Fibroblast of lung (primary cell): ENCODE data around the gene RMC1.

Source experiments
- EZH2 ChIP-seq: IDR thresholded peaks from 2 replicates; pipeline ENCODE4 v1.5.1; 2012; ENCODE audit warnings: low read length, control low read depth, mild to moderate bottlenecking; ENCODE audit errors: missing control alignments
- TF ChIP-seq, protein P1 (sequence below), 2 donors: IDR thresholded peaks in 1 of 2; conservative IDR thresholded peaks in 1 of 2; 1 replicate in 1 of 2; 2 replicates in 1 of 2; pipeline ENCODE4 v1.5.1; 2011 to 2012; ENCODE audit warnings: low read length in 2 of 2, control low read depth in 1 of 2, inconsistent platforms in 1 of 2, low read depth in 1 of 2, mild to moderate bottlenecking in 1 of 2

DNA sequence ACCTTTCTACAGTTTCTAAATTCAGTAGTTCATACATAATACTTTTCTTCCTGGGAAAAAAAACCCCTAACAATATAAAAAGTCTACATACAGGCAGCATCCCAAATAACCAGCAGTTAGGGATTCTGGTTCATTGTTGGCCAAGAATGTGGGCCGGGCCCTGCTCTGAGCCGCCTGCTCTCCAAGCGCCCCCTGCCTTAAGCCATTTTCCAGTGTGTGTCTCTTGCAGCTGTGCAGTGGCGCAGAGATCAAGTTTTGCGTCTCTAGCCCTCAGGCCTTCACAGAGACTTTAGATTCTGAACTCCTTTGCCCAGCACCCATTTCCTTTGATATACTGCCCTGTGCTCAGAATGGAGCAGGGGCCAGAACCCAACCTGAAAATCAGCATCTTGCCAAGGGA lies 32.9 kb downstream of the RMC1 start:
- TF ChIP-seq, protein P1, sequence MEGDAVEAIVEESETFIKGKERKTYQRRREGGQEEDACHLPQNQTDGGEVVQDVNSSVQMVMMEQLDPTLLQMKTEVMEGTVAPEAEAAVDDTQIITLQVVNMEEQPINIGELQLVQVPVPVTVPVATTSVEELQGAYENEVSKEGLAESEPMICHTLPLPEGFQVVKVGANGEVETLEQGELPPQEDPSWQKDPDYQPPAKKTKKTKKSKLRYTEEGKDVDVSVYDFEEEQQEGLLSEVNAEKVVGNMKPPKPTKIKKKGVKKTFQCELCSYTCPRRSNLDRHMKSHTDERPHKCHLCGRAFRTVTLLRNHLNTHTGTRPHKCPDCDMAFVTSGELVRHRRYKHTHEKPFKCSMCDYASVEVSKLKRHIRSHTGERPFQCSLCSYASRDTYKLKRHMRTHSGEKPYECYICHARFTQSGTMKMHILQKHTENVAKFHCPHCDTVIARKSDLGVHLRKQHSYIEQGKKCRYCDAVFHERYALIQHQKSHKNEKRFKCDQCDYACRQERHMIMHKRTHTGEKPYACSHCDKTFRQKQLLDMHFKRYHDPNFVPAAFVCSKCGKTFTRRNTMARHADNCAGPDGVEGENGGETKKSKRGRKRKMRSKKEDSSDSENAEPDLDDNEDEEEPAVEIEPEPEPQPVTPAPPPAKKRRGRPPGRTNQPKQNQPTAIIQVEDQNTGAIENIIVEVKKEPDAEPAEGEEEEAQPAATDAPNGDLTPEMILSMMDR (conservative IDR thresholded peaks at IDR 0.05 in 1 of 2, IDR thresholded peaks at IDR 0.05 in 1 of 2; ENCODE audit: low read depth in 1 of 2, low read length in 2 of 2): no peak
- TF ChIP-seq EZH2: no peak
